GM19099 (cell line): Measurements from ENCODE around the gene PRM2.

Experiments used
- POLR2A ChIP-seq: IDR thresholded peaks from 3 replicates; pipeline ENCODE4 v1.6.1; 2011; ENCODE audit warnings: low read depth; ENCODE audit not compliant: insufficient read length; ENCODE audit errors: extremely low read depth

The PRM2 gene

GRCh38 chr16:11259655-11260595 is 16.4 kb downstream of the PRM2 start:
- no peak for TF ChIP-seq POLR2A

GRCh38 chr16:11258553-11259492 is 17.5 kb downstream of the PRM2 start:
- TF ChIP-seq POLR2A = no peak

- TF ChIP-seq POLR2A = no peak
These were observed 18.9 kb downstream of the PRM2 start for GRCh38 chr16:11257131-11257938.

- TF ChIP-seq POLR2A = no peak
These were observed 19.6 kb downstream of the PRM2 start for GRCh38 chr16:11256661-11257130.

- peak; percentile 99 for TF ChIP-seq POLR2A
These were observed 20.3 kb downstream of the PRM2 start, which contains the start of gene SOCS1 for GRCh38 chr16:11255737-11256660. SOCS1 (minus strand) TSS chr16:11256204; CDS start chr16:11255478, 726 bp downstream.

GRCh38 chr16:11254913-11255736 is 21.2 kb downstream of the PRM2 start:
- peak; percentile 45 for TF ChIP-seq POLR2A

GRCh38 chr16:11253995-11254912 is 22.0 kb downstream of the PRM2 start:
- TF ChIP-seq POLR2A = peak; percentile 8

GRCh38 chr16:11253009-11253994 is 23.0 kb downstream of the PRM2 start:
- TF ChIP-seq POLR2A = no peak

GRCh38 chr16:11252482-11252931 is 23.8 kb downstream of the PRM2 start:
- no peak for TF ChIP-seq POLR2A
